Body of pancreas (tissue), 4 donors: ENCODE results near the gene DND1. TPM values are rescaled to one million over a fixed set of nuclear protein-coding genes. Genes with fewer than 3 reads are reported as not detected.
"Not testable (repeated sequence)": the region's sequence is repeated elsewhere in the genome, so short reads cannot be mapped to it uniquely, and the experiment has no call there.

Experiments used
- ATAC-seq: fragments of 150-250 bp; one replicate; pipeline ENCODE4 v1.9.1; 2016
- DNase-seq, 4 donors: peaks; one replicate each; pipeline ENCODE4 v3.0.0-alpha.2; 2019
- H3K27ac ChIP-seq, 4 donors: fragments of 200-600 bp; sonication (generic); 1 replicate in 3 of 4; 2 replicates in 1 of 4; pipeline versions ENCODE4 v1.5.1 to v1.6.1; 2016 to 2019; ENCODE audit warnings: mild to moderate bottlenecking in 1 of 4, mixed read lengths in 1 of 4, moderate library complexity in 1 of 4
- H3K27me3 ChIP-seq, 2 donors: fragments of 200-600 bp; sonication (generic); one replicate each; pipeline ENCODE4 v1.6.0; 2016; ENCODE audit warnings: mild to moderate bottlenecking in 1 of 2
- H3K36me3 ChIP-seq, 2 donors: fragments of 200-600 bp; sonication (generic); replicated peaks in 1 of 2; 2 replicates each; pipeline ENCODE4 v1.5.1; 2016; ENCODE audit warnings: low read depth in 2 of 2; ENCODE audit not compliant: insufficient read depth in 1 of 2
- H3K4me1 ChIP-seq: fragments of 200-600 bp; sonication (generic); one replicate; pipeline ENCODE4 v1.6.0; 2016
- H3K4me3 ChIP-seq, 2 donors: fragments of 200-600 bp; sonication (generic); 1 replicate in 1 of 2; 2 replicates in 1 of 2; pipeline ENCODE4 v1.5.1; 2016 to 2019
- H3K9me3 ChIP-seq, 3 donors: fragments of 200-600 bp; sonication (generic); 1 replicate in 2 of 3; 2 replicates in 1 of 3; pipeline ENCODE4 v1.5.1; 2016
- CTCF ChIP-seq, 7 experiments: fragments of 450-650 bp in 4 of 7; fragments of 200-600 bp in 3 of 7; sonication (generic) in 3 of 7; IDR thresholded peaks; one replicate each; pipeline ENCODE4 v1.5.1; 2016 to 2019; ENCODE audit warnings: antibody characterized with exemption in 7 of 7
- POLR2A ChIP-seq, 3 donors: fragments of 450-650 bp; IDR thresholded peaks; one replicate each; pipeline ENCODE4 v1.6.1; 2016; ENCODE audit warnings: antibody characterized with exemption in 3 of 3, mild to moderate bottlenecking in 2 of 3
- WGBS, 2 donors: methylation state at CpG; one replicate each; pipeline ENCODE4 v1.1.5; 2017; 5-methylcytosine and 5-hydroxymethylcytosine counted together
- intact Hi-C: fragments of 100-400 bp; cut with DNase I; formaldehyde crosslinking; loops from one replicate; pipeline ENCODE4 v1.15.1; 2023
- microRNA-seq, 2 donors: library from miRNA; unstranded; fragments of <30 nt; microRNA quantifications; one replicate each; pipeline ENCODE4, GENCODE V29; 2016; ENCODE audit warnings: borderline number of aligned reads in 2 of 2, borderline replicate concordance in 2 of 2
- small RNA-seq: library from RNA; depleted of rRNA; stranded (forward); fragments of <200 nt; gene quantifications from one replicate; pipeline ENCODE3, GENCODE V24; 2016
- total RNA-seq, 2 donors: library from RNA; depleted of rRNA; stranded (reverse); fragments of >200 nt; gene quantifications; one replicate each; pipeline ENCODE4 v1.1.0, GENCODE V29; 2016

DND1 gene
- total RNA-seq, 2 donors from 2014 or later, result 1.8 to 2.6 TPM

GRCh38 chr5:140628711-140629110 lies 44.7 kb downstream of the DND1 start:
- H3K9me3 ChIP-seq, result no peaks in the 10 kb centered on the region
- no peak for ATAC-seq
- H3K4me3 ChIP-seq, result no peak overlapping the region
- H3K4me1 ChIP-seq, result peaks cover 21% of the 10 kb centered on the region
- H3K27ac ChIP-seq, result no peak overlapping the region
- 23 to 36% methylated on average over 1 of the region's 1 CpG for WGBS, 2 donors
- no peak for TF ChIP-seq CTCF (IDR thresholded peaks at IDR 0.05)
- TF ChIP-seq POLR2A (IDR thresholded peaks at IDR 0.05), result no peak
- H3K36me3 ChIP-seq, result no peaks in the 10 kb centered on the region
- H3K27me3 ChIP-seq, result no peaks in the 10 kb centered on the region
- intact Hi-C loops, result no loop called here
- DNase-seq, result no peak

- intact Hi-C loops, result no loop called here
- ATAC-seq (no peak), DNase-seq (no peak)
Observed at GRCh38 chr5:140627972-140628371, 45.4 kb downstream of the DND1 start.

GRCh38 chr5:140624886-140625285 lies 48.5 kb downstream of the DND1 start:
- ATAC-seq, H3K9me3 ChIP-seq, intact Hi-C loops, H3K27me3 ChIP-seq, H3K4me1 ChIP-seq, H3K27ac ChIP-seq, DNase-seq, H3K4me3 ChIP-seq, H3K36me3 ChIP-seq: not testable (repeated sequence)
- WGBS, 2 donors, result 79 to 83% methylated on average over 10 of the region's 10 CpGs

More at GRCh38 chr5:140627972-140628371, 45.4 kb downstream of the DND1 start:
- peaks cover 15% of the 10 kb centered on the region for H3K4me1 ChIP-seq
- no peak overlapping the region for H3K4me3 ChIP-seq
- H3K36me3 ChIP-seq, result no peaks in the 10 kb centered on the region
- no peak overlapping the region for H3K27ac ChIP-seq
- no peaks in the 10 kb centered on the region for H3K9me3 ChIP-seq
- H3K27me3 ChIP-seq, result no peaks in the 10 kb centered on the region
- 85 to 87% methylated on average over 6 of the region's 6 CpGs for WGBS, 2 donors
- no peak for TF ChIP-seq POLR2A (IDR thresholded peaks at IDR 0.05)
- no peak for TF ChIP-seq CTCF (IDR thresholded peaks at IDR 0.05)

GRCh38 chr5:140623061-140623460 lies 50.3 kb downstream of the DND1 start:
- H3K4me3 ChIP-seq, H3K27me3 ChIP-seq, DNase-seq, intact Hi-C loops, H3K4me1 ChIP-seq, H3K36me3 ChIP-seq, H3K9me3 ChIP-seq, ATAC-seq, H3K27ac ChIP-seq: not testable (repeated sequence)

GRCh38 chr5:140622301-140622700 lies 51.1 kb downstream of the DND1 start:
- WGBS, 2 donors, result 77 to 91% methylated on average over 3 of the region's 3 CpGs
- intact Hi-C loops, result no loop called here
- Histone ChIP-seq H3K9me3 (no peaks in the 10 kb centered on the region), H3K36me3 (no peaks in the 10 kb centered on the region), H3K4me3 (no peak overlapping the region), H3K4me1 (no peaks in the 10 kb centered on the region), H3K27me3 (no peaks in the 10 kb centered on the region), H3K27ac (no peak overlapping the region)
- DNase-seq, result no peak
- no peak for TF ChIP-seq POLR2A (IDR thresholded peaks at IDR 0.05)
- no peak for TF ChIP-seq CTCF (IDR thresholded peaks at IDR 0.05)
- ATAC-seq, result no peak

Small RNA genes within 50 kb of the gene (microRNA-seq; reads per million reads assigned to microRNA genes)
- gene MIR3655, result 0 to 0.90 reads per million in 2 donors

Small RNA genes within 50 kb of the gene (small RNA-seq; reads per million reads assigned to genes)
- 27.8 reads per million, percentile 94 among the genes with 10 or more reads in this experiment for gene VTRNA1-1
- gene VTRNA1-2, result 4.3 reads per million, percentile 85 among the genes with 10 or more reads in this experiment

Other genes with a start within 250 kb of the DND1 start
- 1 to 10 TPM in 1 of 2 donors, not detected in 1; 7.3 TPM for gene EIF4EBP3, start 125.9 kb downstream of the DND1 start, total RNA-seq
- gene SRA1, start 116.1 kb downstream of the DND1 start, total RNA-seq, result 10 to 100 TPM; 10.9 to 12.5 TPM
- gene APBB3, start 109.0 kb downstream of the DND1 start, total RNA-seq, result 10 to 100 TPM; 27.0 to 28.3 TPM
- gene SLC35A4, start 108.7 kb downstream of the DND1 start, total RNA-seq, result 10 to 100 TPM; 18.5 to 39.4 TPM
- 10 to 100 TPM; 19.2 to 62.6 TPM for gene CD14, start 40.4 kb downstream of the DND1 start, total RNA-seq
- gene TMCO6, start 34.1 kb downstream of the DND1 start, total RNA-seq, result 10 to 100 TPM; 14.5 to 58.7 TPM
- gene NDUFA2, start 25.9 kb downstream of the DND1 start, total RNA-seq, result 10 to 100 TPM; 36.6 to 46.1 TPM
- gene IK, start 25.7 kb downstream of the DND1 start, total RNA-seq, result 100 to 1,000 TPM in 1 of 2 donors, 10 to 100 TPM in 1; 62.6 to 134 TPM
- 10 to 100 TPM; 14.5 to 16.1 TPM for gene WDR55, start 8.7 kb downstream of the DND1 start, total RNA-seq
- gene HARS1, start 17.8 kb upstream of the DND1 start, total RNA-seq, result 10 to 100 TPM; 46.2 to 52.4 TPM
- 10 to 100 TPM; 13.7 to 23.7 TPM for gene HARS2, start 17.9 kb upstream of the DND1 start, total RNA-seq
- 10 to 100 TPM; 16.1 to 27.0 TPM for gene ZMAT2, start 26.9 kb upstream of the DND1 start, total RNA-seq
- gene PCDHA1, start 112.6 kb upstream of the DND1 start, total RNA-seq, result not detected
- 1 to 10 TPM in 1 of 2 donors, under 1 TPM in 1; 0.26 to 1.3 TPM for gene PCDHA2, start 121.3 kb upstream of the DND1 start, total RNA-seq
- gene PCDHA3, start 127.5 kb upstream of the DND1 start, total RNA-seq, result 1 to 10 TPM in 1 of 2 donors, under 1 TPM in 1; 0.99 to 1.0 TPM
- gene PCDHA4, start 133.5 kb upstream of the DND1 start, total RNA-seq, result 1 to 10 TPM; 2.0 to 3.1 TPM
- 1 to 10 TPM; 2.3 to 4.0 TPM for gene PCDHA5, start 148.0 kb upstream of the DND1 start, total RNA-seq
- 1 to 10 TPM; 3.4 to 5.9 TPM for gene PCDHA6, start 154.4 kb upstream of the DND1 start, total RNA-seq
- 1 to 10 TPM; 1.3 to 3.3 TPM for gene PCDHA7, start 160.7 kb upstream of the DND1 start, total RNA-seq
- gene PCDHA8, start 167.6 kb upstream of the DND1 start, total RNA-seq, result 1 to 10 TPM; 2.1 to 4.6 TPM
- gene PCDHA9, start 174.8 kb upstream of the DND1 start, total RNA-seq, result 1 to 10 TPM; 1.3 to 3.3 TPM
- 1 to 10 TPM; 3.1 to 6.6 TPM for gene PCDHA10, start 182.3 kb upstream of the DND1 start, total RNA-seq
- gene PCDHA11, start 195.4 kb upstream of the DND1 start, total RNA-seq, result 1 to 10 TPM; 3.6 to 4.9 TPM
- 1 to 10 TPM; 3.6 to 3.9 TPM for gene PCDHA12, start 201.7 kb upstream of the DND1 start, total RNA-seq
- gene PCDHA13, start 208.5 kb upstream of the DND1 start, total RNA-seq, result 1 to 10 TPM; 2.3 to 7.6 TPM